ENCODE measurements around the gene FETUB.
"Not testable (repeated sequence)": the region's sequence is repeated elsewhere in the genome, so short reads cannot be mapped to it uniquely, and the experiment has no call there.

The FETUB gene

GRCh38 chr3:186680869-186681268, 40.7 kb downstream of the FETUB start:
- no peak for DNase-seq

GRCh38 chr3:186682812-186683211, 42.6 kb downstream of the FETUB start:
- no peak for DNase-seq

GRCh38 chr3:186683979-186684378, 43.8 kb downstream of the FETUB start:
- no peak for DNase-seq

GRCh38 chr3:186686475-186686874, 46.3 kb downstream of the FETUB start:
- not testable (repeated sequence) for DNase-seq

GRCh38 chr3:186687120-186687651, 47.0 kb downstream of the FETUB start:
- DNase-seq: no peak

- not testable (repeated sequence) for DNase-seq
Measured at GRCh38 chr3:186690304-186690703, 50.1 kb downstream of the FETUB start.

- no peak for DNase-seq
Measured at GRCh38 chr3:186691676-186692075, 51.5 kb downstream of the FETUB start.

GRCh38 chr3:186693843-186694242, 53.6 kb downstream of the FETUB start:
- DNase-seq: no peak

GRCh38 chr3:186694288-186695032, 54.3 kb downstream of the FETUB start:
- no peak for DNase-seq

- DNase-seq: no peak
Measured at GRCh38 chr3:186696522-186696921, 56.3 kb downstream of the FETUB start.

GRCh38 chr3:186697510-186697909, 57.3 kb downstream of the FETUB start:
- no peak for DNase-seq

GRCh38 chr3:186700267-186700666, 60.1 kb downstream of the FETUB start:
- DNase-seq: no peak

GRCh38 chr3:186702451-186702850, 62.3 kb downstream of the FETUB start:
- DNase-seq: not testable (repeated sequence)

All from NCI-H1092 (cell line).